NCI-H2029 treated with DMSO at 0.1 percent for 48 hours (cell line): Measurements from ENCODE around the gene HLCS.

Experiments
- DNase-seq: peaks from one replicate; lab custom pipeline; 2025; lab: John Stamatoyannopoulos, UW

The HLCS gene

DNA sequence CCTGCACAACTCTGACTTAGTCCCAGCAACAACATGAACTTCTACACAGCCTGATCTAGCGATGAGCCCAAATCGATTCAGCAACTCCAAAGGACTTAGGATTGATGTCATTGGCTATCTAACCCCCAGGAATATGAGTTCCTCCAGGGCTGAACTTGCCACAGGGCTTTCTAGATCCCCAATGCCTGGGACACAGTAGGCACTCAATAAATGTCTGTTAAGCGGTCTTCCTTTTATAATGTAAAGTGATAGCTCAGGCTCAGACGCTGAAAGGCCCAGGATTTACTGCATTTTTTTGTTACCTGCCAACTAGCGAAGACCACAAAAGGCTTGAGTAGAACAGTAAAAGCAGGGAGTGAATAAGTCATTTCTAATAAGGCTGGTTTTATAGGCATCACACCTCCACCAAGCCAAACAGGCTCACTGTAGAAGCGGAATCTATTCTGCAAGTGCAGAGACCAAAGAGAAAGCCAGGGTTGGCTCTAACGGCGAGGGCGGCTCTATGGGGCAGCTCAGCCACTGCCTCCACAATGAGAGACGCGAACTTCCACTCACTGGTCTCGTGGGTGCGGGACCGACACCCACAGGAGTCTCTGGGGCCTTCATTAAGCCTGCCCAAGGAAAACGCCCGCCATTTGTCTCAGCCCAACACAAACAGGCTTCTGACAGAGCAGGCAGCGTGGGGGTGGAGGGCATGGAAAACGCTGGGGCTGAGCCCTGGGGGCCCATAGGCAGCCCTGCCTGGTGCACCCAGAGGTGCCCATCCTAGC is 52.0 kb downstream of the HLCS start:
- no peak for DNase-seq

DNA sequence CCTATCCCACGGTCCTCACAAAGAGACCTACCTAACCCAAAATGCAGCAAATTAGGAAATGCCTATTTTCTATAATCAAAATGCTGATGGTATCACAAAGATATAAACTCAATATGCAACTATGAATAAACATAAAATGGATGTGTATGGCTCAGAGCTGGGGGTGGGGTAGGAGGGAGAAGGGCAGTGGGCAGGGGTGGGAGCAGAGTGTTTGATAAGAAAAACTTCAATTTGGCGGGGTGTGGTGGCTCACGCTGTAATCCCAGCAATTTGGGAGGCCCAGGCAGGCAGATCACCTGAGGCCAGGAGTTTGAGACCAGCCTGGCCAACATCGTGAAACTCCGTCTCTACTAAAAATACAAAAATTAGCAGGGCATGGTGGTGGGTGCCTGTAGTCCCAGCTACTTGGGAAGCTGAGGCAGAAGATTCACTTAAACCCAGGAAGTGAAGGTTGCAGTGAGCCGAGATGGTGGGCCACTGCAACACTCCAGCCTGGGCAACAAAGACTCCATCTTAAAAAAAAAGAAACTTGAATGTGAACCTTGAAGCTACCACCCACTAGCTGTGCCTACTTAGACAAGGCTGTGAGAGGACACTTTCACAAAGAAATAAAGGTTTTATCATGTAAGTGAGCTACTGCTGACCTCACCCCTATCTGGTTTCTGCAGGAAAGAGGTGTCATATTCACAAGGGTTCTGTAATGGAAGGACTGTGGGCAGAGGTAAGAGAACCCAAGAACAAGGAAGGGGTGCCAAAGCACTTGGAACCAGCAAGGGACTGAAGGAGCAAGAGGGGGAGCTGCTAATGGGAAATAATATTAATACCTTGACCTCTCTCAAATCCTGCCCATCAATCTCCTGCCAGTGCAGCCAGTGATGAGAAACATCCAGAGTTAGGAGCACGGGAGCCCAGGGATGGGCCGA is 53.0 kb downstream of the HLCS start:
- no peak for DNase-seq

DNA sequence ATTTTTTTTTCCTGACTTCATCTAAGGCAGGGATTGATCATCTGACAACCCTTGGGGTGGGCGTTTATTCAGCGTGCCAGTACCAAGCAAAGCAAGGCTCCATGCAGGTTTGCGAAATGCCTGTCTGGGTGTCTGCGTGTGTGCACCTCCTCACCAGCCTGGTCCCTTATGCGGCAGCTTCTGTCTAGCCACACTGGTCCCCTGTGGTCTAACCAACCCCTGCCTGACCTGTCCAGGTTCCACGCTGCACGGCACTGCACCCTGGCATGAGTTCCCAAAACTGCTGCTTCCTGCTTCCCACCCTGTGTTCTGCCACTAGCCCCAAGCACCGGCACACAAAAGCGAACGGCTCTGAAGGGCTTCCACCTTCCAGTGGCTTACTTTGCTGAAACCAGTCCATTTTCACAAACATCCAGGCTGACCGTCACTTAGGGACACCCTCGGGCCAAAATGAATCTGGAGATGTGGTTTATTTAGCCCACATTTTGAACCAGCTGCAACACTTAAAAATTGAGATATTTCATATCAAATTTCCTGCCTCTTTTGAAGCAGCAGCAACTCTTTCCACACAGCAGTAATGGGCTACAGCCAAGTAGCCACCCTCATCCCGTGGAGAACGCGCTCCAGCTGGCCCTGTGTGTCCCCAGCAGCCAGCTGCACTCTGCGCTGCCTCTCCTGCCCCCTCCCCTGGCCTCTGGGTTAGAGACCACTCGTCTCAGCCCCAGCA is 55.7 kb downstream of the HLCS start:
- peak; percentile 29 for DNase-seq

DNA sequence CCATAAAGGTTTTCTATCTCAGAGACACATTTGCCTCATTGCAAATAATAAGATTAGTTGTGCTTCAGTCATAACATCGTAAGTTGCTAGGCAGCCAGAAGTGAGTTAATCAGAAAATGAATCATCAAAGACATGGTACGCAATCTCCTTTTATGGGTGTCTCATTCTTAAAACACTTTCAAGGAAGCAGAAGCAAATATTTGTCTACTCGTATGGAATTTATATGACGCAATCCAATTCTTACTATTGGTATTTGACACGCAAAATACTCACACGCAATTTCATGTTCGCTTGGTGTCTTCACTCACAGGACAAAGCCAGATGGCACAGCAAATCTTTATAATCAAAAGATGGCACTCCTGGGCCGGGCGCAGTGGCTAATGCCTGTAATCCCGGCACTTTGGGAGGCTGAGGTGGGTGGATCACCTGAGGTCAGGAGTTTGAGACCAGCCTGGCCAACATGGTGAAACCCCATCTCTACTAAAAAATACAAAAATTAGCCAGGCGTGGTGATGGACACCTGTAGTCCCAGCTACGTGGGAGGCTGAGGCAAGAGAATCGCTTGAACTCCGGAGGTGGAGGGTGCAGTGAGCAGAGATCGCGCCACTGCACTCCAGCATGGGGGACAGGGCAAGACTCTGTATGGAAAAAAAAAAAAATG is 56.4 kb downstream of the HLCS start:
- no peak for DNase-seq

DNA sequence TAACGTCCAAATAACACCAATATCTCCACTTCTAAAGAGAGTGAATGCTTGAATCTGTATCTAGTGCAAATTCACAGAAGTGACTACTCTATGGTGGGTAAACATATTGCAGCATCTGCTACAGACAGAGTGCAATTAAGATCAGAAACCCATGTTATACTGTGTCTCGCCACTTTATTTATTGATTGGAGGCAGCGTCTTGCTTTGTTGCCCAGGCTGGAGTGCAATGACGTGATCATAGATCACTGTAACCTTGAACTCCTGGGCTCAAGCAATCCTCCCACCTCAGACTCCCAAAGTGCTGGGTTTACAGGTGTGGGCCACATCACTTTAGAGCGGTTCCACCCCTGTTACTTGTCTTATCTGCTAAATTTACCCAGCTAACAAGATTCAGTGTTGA is 57.0 kb downstream of the HLCS start:
- no peak for DNase-seq

DNA sequence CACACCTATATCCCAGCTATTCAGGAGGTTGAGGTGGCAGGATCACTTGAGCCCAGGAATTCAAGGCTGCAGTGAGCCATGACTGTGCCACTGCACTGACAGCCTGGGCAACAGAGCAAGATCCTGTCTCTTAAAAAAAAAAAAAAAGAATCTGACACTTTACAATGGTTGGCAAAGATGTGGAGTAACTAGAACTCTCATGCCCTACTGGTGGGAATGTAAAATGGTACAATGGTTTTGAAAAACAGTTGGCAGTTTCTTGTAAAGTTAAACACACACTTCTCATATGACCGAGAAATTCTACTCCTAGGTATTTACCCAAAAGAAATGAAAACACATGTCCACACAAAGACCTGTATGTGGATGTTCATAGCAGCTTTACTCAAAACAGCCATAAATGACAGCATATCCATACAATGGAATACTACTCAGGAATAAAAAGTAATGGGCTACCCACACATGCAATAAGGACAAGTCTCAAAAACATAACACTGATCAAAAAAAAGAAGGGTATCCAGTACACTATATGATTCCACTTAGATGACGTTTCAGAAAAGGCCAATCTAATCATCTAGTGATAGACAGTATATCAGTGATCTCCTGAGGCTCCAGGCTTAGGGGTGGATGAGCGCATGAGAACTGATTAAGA is 58.1 kb downstream of the HLCS start:
- no peak for DNase-seq

DNA sequence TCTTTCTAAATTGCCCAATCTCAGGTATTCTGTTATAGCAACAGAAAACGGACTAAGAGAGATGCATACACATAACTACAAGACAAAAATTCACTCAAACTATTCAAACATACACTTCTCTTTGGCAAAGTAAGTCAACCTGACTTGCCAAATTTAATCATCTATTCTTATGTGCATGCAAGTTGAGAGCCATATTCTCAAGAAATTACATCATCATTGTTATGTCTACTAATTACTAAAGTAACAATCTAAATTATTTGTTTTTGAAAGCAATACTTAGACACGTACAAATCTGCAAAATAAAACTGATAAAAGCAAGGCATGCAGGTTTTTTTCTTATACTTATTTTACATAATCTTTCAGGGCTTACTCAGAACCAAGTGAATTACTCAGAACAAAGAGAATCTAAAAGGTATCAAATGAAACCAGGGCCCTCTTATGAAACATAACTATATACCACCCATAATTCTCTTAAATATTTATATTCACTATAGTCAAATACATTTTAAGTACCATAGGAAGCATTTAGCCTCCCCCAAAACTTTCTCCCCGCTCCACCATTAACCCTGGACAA is 62.3 kb downstream of the HLCS start:
- no peak for DNase-seq

DNA sequence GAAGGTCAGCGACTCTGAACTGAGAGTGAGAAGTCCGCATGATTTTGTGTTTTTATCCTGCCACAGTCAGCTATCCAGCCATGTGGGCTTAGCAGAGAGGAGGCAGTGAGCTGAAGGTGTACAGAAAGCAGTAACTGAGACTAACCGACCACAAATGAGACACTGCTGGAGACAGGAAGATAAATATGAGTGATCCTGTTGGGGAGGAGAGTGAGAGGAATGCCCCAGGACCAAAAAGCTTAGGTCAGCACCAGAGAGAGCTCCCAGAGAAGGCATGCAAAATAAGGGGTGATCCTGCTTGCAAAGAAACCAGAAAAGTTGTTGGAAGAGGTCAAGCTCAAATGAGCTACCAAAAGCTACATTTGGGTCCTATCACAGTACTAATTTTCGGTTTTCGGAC is 63.7 kb downstream of the HLCS start:
- DNase-seq: no peak

DNA sequence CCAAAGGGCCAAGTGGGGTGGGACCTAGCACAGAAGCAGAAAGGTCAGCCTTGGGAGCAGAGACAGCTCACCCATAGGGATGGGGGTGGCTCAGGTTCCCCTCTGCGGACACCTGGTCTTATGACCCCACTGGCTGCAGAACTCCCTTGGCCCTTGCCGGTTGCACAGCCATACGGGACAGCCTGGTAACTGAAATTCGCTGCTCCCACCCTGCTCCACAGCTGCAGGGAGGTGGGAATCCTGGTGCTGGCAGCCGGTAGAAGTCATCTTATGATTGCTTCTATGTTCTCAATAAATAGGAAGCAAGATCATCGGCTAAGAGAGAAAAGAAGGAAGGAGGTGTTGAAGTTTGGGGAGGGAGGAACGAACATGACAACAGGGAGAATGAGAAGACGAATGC is 64.1 kb downstream of the HLCS start:
- no peak for DNase-seq

DNA sequence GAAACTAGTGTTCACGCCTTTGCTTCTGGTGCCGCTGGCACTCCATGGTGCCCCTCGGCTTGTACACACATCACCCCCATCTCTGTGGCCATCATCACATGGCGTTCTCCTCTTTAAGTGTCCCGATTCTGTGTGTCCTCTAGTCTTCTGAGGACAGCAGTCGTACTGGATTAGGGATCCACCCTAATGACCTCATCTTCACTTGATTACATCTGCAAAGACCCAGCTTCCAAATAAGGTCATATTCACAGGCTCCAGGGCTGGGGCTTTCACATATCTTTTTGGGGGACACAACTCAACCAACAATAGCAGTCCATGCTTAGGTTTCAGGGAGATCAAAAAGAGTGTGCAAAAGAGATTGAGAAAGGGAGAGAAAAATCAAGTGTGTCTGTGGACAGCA is 64.9 kb downstream of the HLCS start:
- DNase-seq: no peak

DNA sequence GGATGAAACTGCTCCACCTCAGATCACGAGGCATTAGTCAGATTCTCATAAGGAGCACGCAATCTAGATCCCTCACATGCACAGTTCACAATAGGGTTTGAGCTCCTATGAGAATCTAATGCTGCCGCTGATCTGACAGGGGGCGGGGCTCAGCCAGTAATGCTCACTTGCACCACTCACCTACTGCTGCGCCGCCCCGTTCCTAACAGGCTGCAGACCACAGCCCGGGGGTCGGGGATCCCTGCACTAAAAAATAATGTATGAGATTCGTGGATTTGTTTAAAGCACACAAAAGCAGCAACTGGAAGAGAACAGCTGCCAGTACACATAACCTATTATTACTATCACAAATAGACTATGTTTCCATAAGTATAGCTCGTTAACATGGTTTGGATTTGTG is 72.9 kb downstream of the HLCS start:
- no peak for DNase-seq

DNA sequence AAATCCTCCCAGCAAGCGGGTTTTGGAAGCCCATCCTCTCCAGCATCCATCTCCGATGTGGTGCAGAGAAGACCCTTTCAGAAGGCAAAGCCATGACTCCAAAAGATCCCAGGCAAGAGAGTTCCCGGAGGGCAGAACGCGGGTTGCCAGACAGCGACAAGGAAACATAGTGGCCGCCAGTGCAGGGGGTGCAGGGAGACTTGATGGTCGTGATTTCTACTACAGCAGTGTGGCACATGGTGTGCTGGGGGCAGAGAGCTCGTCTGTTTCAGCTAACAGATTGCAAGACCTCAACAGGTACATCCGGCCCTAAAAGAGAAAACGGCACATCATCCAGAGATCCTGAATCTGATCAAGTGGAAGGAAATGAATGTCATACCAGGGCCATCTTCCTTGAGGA is 74.3 kb downstream of the HLCS start:
- no peak for DNase-seq

DNA sequence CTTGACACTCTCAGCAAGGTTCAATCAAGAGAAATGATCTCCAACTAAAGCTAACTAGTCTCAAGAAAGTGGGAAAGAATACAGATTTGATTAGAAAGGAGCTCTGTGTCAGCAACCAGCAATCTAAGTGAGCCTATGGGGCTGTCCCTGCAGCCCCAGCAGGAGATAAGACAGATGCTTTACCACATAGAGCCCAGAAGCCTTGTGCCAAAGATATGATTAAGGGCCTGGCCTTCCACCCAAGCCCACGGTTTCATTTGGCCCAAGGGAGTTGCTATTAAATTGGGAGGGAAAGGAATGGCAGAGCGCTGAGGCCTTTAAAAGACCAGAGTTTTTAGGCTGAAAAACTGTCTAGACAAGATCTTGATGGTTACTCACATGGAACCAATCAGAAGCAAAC is 74.8 kb downstream of the HLCS start:
- no peak for DNase-seq

DNA sequence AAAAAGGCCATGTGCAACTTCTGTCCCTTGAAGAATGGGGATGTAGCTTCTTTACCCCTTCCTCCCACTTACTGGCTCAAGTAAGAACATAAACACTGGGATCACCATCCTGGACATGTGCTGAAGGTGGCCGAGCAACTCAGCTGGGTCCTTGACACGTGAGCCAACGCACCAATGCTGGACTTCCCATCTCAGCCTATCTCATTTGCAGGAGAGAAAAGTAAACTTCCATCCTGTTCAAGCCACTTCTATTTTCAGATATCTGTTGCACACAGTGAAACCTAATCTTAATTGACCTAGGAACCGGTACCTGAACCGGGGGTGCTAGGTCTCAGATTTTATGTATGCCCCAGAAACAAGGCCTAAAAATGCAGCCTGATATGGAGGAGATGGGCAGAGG is 75.3 kb downstream of the HLCS start:
- DNase-seq: no peak

DNA sequence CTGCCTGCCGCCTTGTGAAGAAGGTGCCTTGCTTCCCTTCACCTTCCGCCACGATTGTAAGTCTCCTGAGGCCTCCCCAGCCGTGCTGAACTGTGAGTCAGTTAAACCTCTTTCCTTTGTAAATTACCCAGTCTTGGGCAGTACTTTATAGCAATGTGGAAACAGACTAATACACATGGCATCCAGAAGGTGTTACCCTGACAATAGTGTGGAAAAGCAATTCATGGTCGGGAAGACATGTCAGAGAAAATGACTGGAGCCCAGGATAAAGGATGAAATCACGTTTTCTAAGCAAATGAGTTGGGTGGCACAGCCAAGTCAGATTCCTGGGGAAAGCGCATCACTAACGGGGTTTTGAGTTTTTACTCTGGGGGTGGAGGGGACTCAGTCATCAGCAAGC is 76.4 kb downstream of the HLCS start:
- no peak for DNase-seq

DNA sequence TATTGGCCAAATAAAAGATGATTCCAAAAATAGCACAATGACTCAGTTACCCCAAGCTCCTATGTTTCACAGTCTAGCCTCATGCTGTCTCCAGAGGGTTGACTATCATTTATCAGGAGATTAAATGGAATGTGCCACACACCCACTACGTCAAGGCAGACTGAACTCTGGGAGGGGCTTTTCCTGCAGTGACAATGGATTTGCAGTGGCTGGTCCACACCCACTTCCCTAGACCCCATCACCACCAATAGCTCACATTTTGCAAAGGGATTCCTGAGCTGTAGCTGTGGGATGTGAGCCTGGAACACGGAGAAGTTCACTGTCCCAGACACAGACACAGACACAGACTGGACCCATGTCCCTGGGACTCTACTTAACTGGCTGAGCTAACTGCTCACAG is 77.1 kb downstream of the HLCS start:
- DNase-seq: no peak

DNA sequence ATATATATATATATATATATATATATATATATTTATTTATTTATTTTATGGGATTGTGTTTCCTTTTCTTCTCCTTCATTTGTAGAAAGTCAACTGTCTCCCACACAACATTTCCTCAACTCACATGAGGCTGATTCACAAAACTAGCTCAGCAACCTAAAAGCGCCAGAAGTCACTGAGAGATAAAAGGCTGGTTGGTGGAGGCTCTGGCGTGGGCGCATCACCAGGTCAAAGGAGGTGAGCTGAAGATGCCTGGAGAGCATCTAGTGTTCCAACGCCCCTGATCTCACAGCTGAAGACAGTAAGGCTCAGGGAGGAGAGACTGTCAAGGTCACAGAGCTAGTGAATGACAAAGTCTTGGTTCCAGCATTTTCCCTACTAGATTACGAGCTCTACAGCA is 78.0 kb downstream of the HLCS start:
- no peak for DNase-seq

DNA sequence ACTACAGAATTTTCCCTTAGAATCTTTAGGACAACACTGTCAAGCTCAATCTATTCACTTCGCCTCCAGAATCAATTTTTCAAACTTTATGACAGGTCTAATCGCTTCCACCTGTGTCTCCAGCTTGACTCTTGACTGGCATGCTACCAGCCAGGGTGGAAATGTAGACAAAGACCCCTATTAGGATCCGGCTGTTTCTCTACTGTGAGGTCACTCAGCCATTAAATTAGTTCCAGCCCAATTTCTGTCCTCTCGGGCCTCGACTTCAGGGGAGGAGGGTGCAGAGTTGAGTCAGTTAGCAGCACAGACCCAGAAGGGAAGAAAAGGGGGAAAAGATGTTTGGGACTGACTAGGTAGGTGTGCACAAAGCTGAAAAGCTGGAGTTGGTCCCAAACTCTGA is 78.5 kb downstream of the HLCS start:
- no peak for DNase-seq

DNA sequence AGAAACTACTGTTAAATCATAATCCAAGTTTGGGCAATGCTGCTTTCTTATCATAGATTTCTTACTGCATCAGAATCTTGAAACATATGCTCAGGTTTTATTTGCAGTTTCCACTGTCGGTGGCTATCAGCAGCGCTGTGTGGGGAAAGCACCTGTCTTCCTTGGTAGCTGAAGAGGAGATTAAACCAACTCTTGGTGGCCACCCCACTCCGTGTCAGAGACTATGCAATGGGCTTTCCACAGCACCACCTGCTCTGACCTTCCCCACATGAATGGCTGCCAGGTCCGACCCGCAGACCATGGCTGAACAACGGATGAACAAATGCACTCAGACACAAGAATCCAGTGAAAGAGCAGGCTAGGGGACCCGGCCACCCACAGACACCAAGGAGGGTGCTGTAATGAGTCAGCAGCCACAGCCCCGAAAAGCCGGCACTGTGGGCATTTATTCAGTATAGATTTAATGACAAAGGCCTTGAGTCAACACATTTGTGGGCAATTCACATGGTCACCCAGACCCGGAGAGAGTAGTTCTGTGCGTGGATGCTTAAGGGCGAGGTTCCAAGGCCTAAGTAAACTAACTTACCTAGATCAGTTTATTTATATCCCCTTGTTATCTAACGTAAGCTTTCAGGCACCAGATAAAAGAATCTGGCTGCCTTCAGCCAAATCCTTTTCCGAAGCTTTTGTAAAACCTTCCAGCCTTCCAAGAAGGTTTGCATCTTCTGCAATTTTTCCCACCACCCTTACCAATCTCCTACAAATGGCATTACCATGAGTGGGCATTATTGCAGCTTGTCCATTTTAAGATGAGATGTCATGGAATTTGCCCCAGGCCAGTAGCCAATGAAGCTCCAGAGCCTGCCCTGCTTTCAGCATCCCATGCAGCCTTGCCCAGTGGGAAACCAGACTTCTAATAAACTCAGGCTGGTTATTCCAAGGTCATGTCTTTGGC is 82.7 kb downstream of the HLCS start:
- DNase-seq: no peak

DNA sequence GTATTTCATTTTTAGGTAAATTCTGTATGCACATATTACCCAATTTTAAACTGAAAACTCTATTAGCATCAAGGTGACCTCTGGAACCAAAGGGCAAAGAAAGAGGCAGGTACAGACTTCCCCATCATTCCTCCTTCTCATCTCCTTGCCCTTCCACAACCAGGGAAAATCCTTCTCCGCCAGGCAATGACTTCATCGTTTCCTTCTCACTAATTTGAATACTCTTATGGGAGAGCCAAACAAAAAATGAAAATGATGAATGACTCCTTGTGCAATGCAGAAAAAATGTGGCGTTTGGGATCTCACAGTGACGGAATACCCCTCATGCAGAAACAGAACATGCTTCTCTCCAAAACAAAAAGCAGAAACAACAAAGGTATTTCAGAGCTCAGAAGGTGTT is 83.7 kb downstream of the HLCS start:
- no peak for DNase-seq
